IMR-90 (cell line): ENCODE data around the gene GCSAM. TPM values are rescaled to one million over a fixed set of nuclear protein-coding genes. Genes with fewer than 3 reads are reported as not detected.

ENCODE experiments used
- ATAC-seq: fragments of 200-7000 bp; cut with Tn5 transposase; 2 replicates; pipeline ENCODE4 v1.9.1; 2020; ENCODE audit warnings: low read depth, mild to moderate bottlenecking, moderate library complexity
- BruUV-seq: library from RNA; stranded (reverse); fragments of 400-500 nt; replicated peaks from 2 replicates; lab custom pipeline; 2021; lab: Mats Ljungman, UMichigan
- CTCF ChIA-PET: fragments of 300-600 bp; formaldehyde crosslinking; extraction: SDS; loops from one replicate; lab custom pipeline; 2021; ENCODE audit warnings: antibody characterized with exemption; lab: Yijun Ruan, JAX
- POLR2A ChIA-PET: fragments of 300-600 bp; sonication (Branson Sonifier 250); formaldehyde crosslinking; loops from one replicate; lab custom pipeline; 2022; ENCODE audit warnings: antibody characterized with exemption; ENCODE audit not compliant: unreplicated experiment; lab: Charles Lee
- DNase-seq: peaks from one replicate; pipeline ENCODE4 v3.0.0; 2013
- H2AFZ ChIP-seq: replicated peaks from 2 replicates; pipeline ENCODE3; 2013; ENCODE audit warnings: low read length, mild to moderate bottlenecking; ENCODE audit not compliant: poor library complexity
- H2AK5ac ChIP-seq: 2 replicates; pipeline ENCODE4 v1.6.1; 2013; ENCODE audit warnings: low read depth, low read length, inconsistent platforms
- H2AK9ac ChIP-seq: replicated peaks from 2 replicates; pipeline ENCODE3; 2013; ENCODE audit warnings: mild to moderate bottlenecking, low read depth, low read length, moderate library complexity; ENCODE audit not compliant: poor library complexity
- H2BK120ac ChIP-seq: 2 replicates; pipeline ENCODE4 v1.6.1; 2013; ENCODE audit warnings: low read depth, low read length, inconsistent platforms
- H2BK15ac ChIP-seq: 3 replicates; pipeline ENCODE4 v1.6.1; 2013; ENCODE audit warnings: low read depth, low read length, inconsistent platforms
- H2BK20ac ChIP-seq: 2 replicates; pipeline ENCODE4 v1.6.1; 2013; ENCODE audit warnings: low read depth, mild to moderate bottlenecking, inconsistent platforms, low read length, moderate library complexity
- H2BK5ac ChIP-seq: 2 replicates; pipeline ENCODE4 v1.6.1; 2013; ENCODE audit warnings: mild to moderate bottlenecking, low read depth, low read length, inconsistent platforms; ENCODE audit not compliant: poor library complexity, severe bottlenecking
- H3K14ac ChIP-seq: replicated peaks from 2 replicates; pipeline ENCODE4 v1.6.1; 2013; ENCODE audit warnings: low read depth, low read length, inconsistent platforms
- H3K18ac ChIP-seq: 2 replicates; pipeline ENCODE4 v1.6.1; 2013; ENCODE audit warnings: low read depth, low read length, control low read depth
- H3K23ac ChIP-seq: 2 replicates; pipeline ENCODE4 v1.6.1; 2013; ENCODE audit warnings: low read depth, low read length, inconsistent platforms
- H3K27ac ChIP-seq: 2 replicates; pipeline ENCODE4 v1.5.1; 2013; ENCODE audit warnings: mild to moderate bottlenecking, control low read depth, low read length; ENCODE audit not compliant: insufficient read depth
- H3K27me3 ChIP-seq: 2 replicates; pipeline ENCODE4 v1.6.1; 2013; ENCODE audit warnings: low read length; ENCODE audit not compliant: control insufficient read depth, insufficient read depth
- H3K36me3 ChIP-seq: 2 replicates; pipeline ENCODE4 v1.6.1; 2013; ENCODE audit warnings: low read length, mixed read lengths; ENCODE audit not compliant: control insufficient read depth, insufficient read depth
- H3K4ac ChIP-seq: 2 replicates; pipeline ENCODE4 v1.6.1; 2013; ENCODE audit warnings: low read depth, low read length, inconsistent platforms
- H3K4me1 ChIP-seq: 2 replicates; pipeline ENCODE4 v1.6.1; 2013; ENCODE audit warnings: low read length, mixed read lengths; ENCODE audit not compliant: control insufficient read depth, insufficient read depth
- H3K4me2 ChIP-seq: 2 replicates; pipeline ENCODE4 v1.6.1; 2013; ENCODE audit warnings: low read depth, mild to moderate bottlenecking, control low read depth, low read length, moderate library complexity
- H3K4me3 ChIP-seq: 2 replicates; pipeline ENCODE4 v1.5.1; 2013; ENCODE audit warnings: low read depth, mild to moderate bottlenecking, control low read depth, low read length, moderate library complexity; ENCODE audit not compliant: insufficient read depth
- H3K56ac ChIP-seq: 2 replicates; pipeline ENCODE4 v1.6.1; 2013; ENCODE audit warnings: low read length, inconsistent platforms; ENCODE audit not compliant: insufficient read depth; ENCODE audit errors: extremely low read depth
- H3K79me1 ChIP-seq, 2 experiments: 2 replicates each; pipeline ENCODE4 v1.6.1; 2013; ENCODE audit warnings: low read length in 2 of 2, inconsistent platforms in 1 of 2, low read depth in 1 of 2
- H3K9ac ChIP-seq: 2 replicates; pipeline ENCODE4 v1.6.1; 2013; ENCODE audit warnings: low read depth, low read length, control low read depth
- H3K9me1 ChIP-seq: 2 replicates; pipeline ENCODE4 v1.6.1; 2013; ENCODE audit warnings: low read length, inconsistent platforms; ENCODE audit not compliant: insufficient read depth
- H3K9me3 ChIP-seq: 2 replicates; pipeline ENCODE4 v1.6.1; 2013; ENCODE audit warnings: low read length; ENCODE audit not compliant: control insufficient read depth, insufficient read depth
- H4K20me1 ChIP-seq: 2 replicates; pipeline ENCODE4 v1.6.1; 2013; ENCODE audit warnings: low read length, inconsistent platforms; ENCODE audit not compliant: insufficient read depth
- H4K5ac ChIP-seq: 2 replicates; pipeline ENCODE4 v1.6.1; 2013; ENCODE audit warnings: mild to moderate bottlenecking, low read depth, low read length, control low read depth
- H4K8ac ChIP-seq, 2 experiments: 2 replicates each; pipeline ENCODE4 v1.6.1; 2013; ENCODE audit warnings: low read depth in 2 of 2, low read length in 2 of 2, control low read depth in 1 of 2, inconsistent platforms in 1 of 2
- H4K91ac ChIP-seq: 2 replicates; pipeline ENCODE4 v1.6.1; 2013; ENCODE audit warnings: low read depth, low read length, inconsistent platforms; ENCODE audit not compliant: insufficient read depth
- BHLHE40 ChIP-seq: fragments of 150-350 bp; IDR thresholded peaks from 2 replicates; pipeline ENCODE4 v1.6.1; 2016; ENCODE audit warnings: mild to moderate bottlenecking, low read depth, low read length
- CEBPB ChIP-seq: IDR thresholded peaks from 2 replicates; pipeline ENCODE4 v1.6.1; 2012; ENCODE audit warnings: low read depth, low read length, improper control_type of control experiment
- CHD1 ChIP-seq: IDR thresholded peaks from 2 replicates; pipeline ENCODE4 v1.6.1; 2012; ENCODE audit warnings: low read depth, low read length, improper control_type of control experiment
- ELK1 ChIP-seq: fragments of 150-350 bp; IDR thresholded peaks from 2 replicates; pipeline ENCODE4 v1.6.1; 2016; ENCODE audit warnings: low read depth, mild to moderate bottlenecking, low read length, moderate library complexity, borderline replicate concordance
- FOS ChIP-seq: fragments of 150-350 bp; IDR thresholded peaks from 2 replicates; pipeline ENCODE4 v1.6.1; 2016; ENCODE audit warnings: low read depth, low read length
- MAFK ChIP-seq: IDR thresholded peaks from 2 replicates; pipeline ENCODE4 v1.6.1; 2012; ENCODE audit warnings: low read depth, low read length, improper control_type of control experiment
- MAZ ChIP-seq: IDR thresholded peaks from 2 replicates; pipeline ENCODE4 v1.6.1; 2012; ENCODE audit warnings: low read depth, mild to moderate bottlenecking, low read length, improper control_type of control experiment, moderate library complexity, borderline replicate concordance
- MXI1 ChIP-seq: IDR thresholded peaks from 2 replicates; pipeline ENCODE4 v1.6.1; 2012; ENCODE audit warnings: low read depth, mild to moderate bottlenecking, low read length, moderate library complexity, borderline replicate concordance
- NFE2L2 ChIP-seq: fragments of 150-350 bp; IDR thresholded peaks from 2 replicates; pipeline ENCODE4 v1.6.1; 2016; ENCODE audit warnings: low read depth, mild to moderate bottlenecking, low read length
- POLR2A ChIP-seq: IDR thresholded peaks from 2 replicates; pipeline ENCODE4 v1.6.1; 2012; ENCODE audit warnings: mild to moderate bottlenecking, low read depth, low read length
- RAD21 ChIP-seq: IDR thresholded peaks from 2 replicates; pipeline ENCODE4 v1.6.1; 2012; ENCODE audit warnings: low read length, improper control_type of control experiment
- RCOR1 ChIP-seq: IDR thresholded peaks from 2 replicates; pipeline ENCODE4 v1.6.1; 2012; ENCODE audit warnings: mild to moderate bottlenecking, low read length, improper control_type of control experiment; ENCODE audit not compliant: insufficient replicate concordance
- RFX5 ChIP-seq: IDR thresholded peaks from 2 replicates; pipeline ENCODE4 v1.8.0; 2012; ENCODE audit warnings: low read depth, mild to moderate bottlenecking, low read length, moderate library complexity
- SMC3 ChIP-seq: fragments of 150-350 bp; IDR thresholded peaks from 2 replicates; pipeline ENCODE4 v1.6.1; 2016; ENCODE audit warnings: low read depth, mild to moderate bottlenecking, antibody characterized with exemption, low read length, moderate library complexity
- dilution Hi-C: fragments of 300-500 bp; cut with HindIII; formaldehyde crosslinking; loops from one replicate; pipeline ENCODE4 v1.14.3; 2018; ENCODE audit warnings: low sequenced_read_pairs; ENCODE audit not compliant: unreplicated experiment
- in situ Hi-C: fragments of 300-500 bp; cut with MboI; formaldehyde crosslinking; loops from 3 replicates; pipeline ENCODE4 v1.14.3; 2019; ENCODE audit warnings: low sequenced_read_pairs, inconsistent platforms, mixed read lengths
- intact Hi-C: fragments of 100-400 bp; cut with micrococcal nuclease; formaldehyde crosslinking; loops from 2 replicates; pipeline ENCODE4 v1.10.0; 2022
- polyA plus RNA-seq, 3 experiments: library from polyadenylated mRNA; depleted of rRNA; stranded (reverse); fragments of >200 nt; gene quantifications; 2 replicates each; pipeline ENCODE4 v1.2.3, GENCODE V29; 2012; ENCODE audit warnings: low replicate concordance in 1 of 3
- total RNA-seq: library from RNA; depleted of rRNA; stranded (reverse); fragments of >200 nt; gene quantifications from 2 replicates; pipeline ENCODE4 v1.2.3, GENCODE V29; 2012
- TF ChIP-seq, protein P1 (sequence below): fragments of 150-350 bp; IDR thresholded peaks from 2 replicates; pipeline ENCODE4 v1.6.1; 2017; ENCODE audit warnings: mild to moderate bottlenecking, antibody characterized with exemption, low read length, low read depth
- TF ChIP-seq, protein P2 (sequence below): conservative IDR thresholded peaks from 2 replicates; pipeline ENCODE4 v1.5.1; 2012; ENCODE audit warnings: mild to moderate bottlenecking, low read depth, low read length, improper control_type of control experiment

Gene GCSAM
- total and polyA plus RNA-seq, 2 of the 4 experiments (the other 2 are of a cell fraction): not detected

GRCh38 chr3:112122870-112123269 is 10.2 kb downstream of the GCSAM start:
- Histone ChIP-seq H3K4me3 (no peak overlapping the region), H3K9me3 (no peaks in the 10 kb centered on the region), H4K20me1 (no peaks in the 10 kb centered on the region), H3K27me3 (no peaks in the 10 kb centered on the region), H4K8ac (no peak overlapping the region), H2BK5ac (no peak overlapping the region), H2BK120ac (no peak overlapping the region), H3K4me1 (peaks cover 2% of the 10 kb centered on the region; the same call in 1 of the 2 replicates), H2AK9ac (no peak overlapping the region), H2BK15ac (no peak overlapping the region), H4K91ac (no peak overlapping the region), H3K4me2 (no peak overlapping the region), H3K79me1 (no peaks in the 10 kb centered on the region; a peak in 2 of 4 replicates), H3K14ac (no peak overlapping the region), H3K9me1 (no peaks in the 10 kb centered on the region; the same call in 1 of the 2 replicates), H3K23ac (no peak overlapping the region), H2AK5ac (no peak overlapping the region), H2AFZ (no peak overlapping the region), H3K56ac (no peak overlapping the region), H3K18ac (no peak overlapping the region), H3K27ac (no peak overlapping the region), H2BK20ac (no peak overlapping the region), H4K5ac (no peak overlapping the region), H3K4ac (no peak overlapping the region), H3K9ac (no peak overlapping the region), H3K36me3 (peaks cover 1% of the 10 kb centered on the region; the same call in 1 of the 2 replicates)
- no TSS peak for BruUV-seq
- CTCF ChIA-PET: no interaction called here
- ATAC-seq (no peak), DNase-seq (no peak)
- TF ChIP-seq MAZ (no peak), ELK1 (no peak), RAD21 (no peak), CHD1 (no peak), MXI1 (no peak), RFX5 (no peak), CEBPB (no peak), MAFK (no peak), SMC3 (no peak), NFE2L2 (no peak), FOS (no peak), RCOR1 (no peak), POLR2A (no peak), BHLHE40 (no peak)
- TF ChIP-seq, protein P1, sequence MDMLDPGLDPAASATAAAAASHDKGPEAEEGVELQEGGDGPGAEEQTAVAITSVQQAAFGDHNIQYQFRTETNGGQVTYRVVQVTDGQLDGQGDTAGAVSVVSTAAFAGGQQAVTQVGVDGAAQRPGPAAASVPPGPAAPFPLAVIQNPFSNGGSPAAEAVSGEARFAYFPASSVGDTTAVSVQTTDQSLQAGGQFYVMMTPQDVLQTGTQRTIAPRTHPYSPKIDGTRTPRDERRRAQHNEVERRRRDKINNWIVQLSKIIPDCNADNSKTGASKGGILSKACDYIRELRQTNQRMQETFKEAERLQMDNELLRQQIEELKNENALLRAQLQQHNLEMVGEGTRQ: no peak
- TF ChIP-seq, protein P2, sequence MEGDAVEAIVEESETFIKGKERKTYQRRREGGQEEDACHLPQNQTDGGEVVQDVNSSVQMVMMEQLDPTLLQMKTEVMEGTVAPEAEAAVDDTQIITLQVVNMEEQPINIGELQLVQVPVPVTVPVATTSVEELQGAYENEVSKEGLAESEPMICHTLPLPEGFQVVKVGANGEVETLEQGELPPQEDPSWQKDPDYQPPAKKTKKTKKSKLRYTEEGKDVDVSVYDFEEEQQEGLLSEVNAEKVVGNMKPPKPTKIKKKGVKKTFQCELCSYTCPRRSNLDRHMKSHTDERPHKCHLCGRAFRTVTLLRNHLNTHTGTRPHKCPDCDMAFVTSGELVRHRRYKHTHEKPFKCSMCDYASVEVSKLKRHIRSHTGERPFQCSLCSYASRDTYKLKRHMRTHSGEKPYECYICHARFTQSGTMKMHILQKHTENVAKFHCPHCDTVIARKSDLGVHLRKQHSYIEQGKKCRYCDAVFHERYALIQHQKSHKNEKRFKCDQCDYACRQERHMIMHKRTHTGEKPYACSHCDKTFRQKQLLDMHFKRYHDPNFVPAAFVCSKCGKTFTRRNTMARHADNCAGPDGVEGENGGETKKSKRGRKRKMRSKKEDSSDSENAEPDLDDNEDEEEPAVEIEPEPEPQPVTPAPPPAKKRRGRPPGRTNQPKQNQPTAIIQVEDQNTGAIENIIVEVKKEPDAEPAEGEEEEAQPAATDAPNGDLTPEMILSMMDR: no peak
- dilution Hi-C loops (no loop called here), in situ Hi-C loops (no loop called here), intact Hi-C loops (no loop called here)
- POLR2A ChIA-PET: no interaction called here
